HG03460 (cell line): ENCODE measurements around the gene ITPR2.
"Not testable (repeated sequence)": the region's sequence is repeated elsewhere in the genome, so short reads cannot be mapped to it uniquely, and the experiment has no call there.

Experiments
- ATAC-seq: cut with Tn5 transposase; IDR thresholded peaks from one replicate; pipeline ENCODE4 v1.9.1; 2021; ENCODE audit not compliant: unreplicated experiment

ITPR2 gene

GRCh38 chr12:26791301-26791791 lies 41.6 kb downstream of the ITPR2 start:
- peak; percentile 69 for ATAC-seq

- no peak for ATAC-seq
Measured at GRCh38 chr12:26790645-26790994, 42.4 kb downstream of the ITPR2 start.

- no peak for ATAC-seq
Measured at GRCh38 chr12:26789731-26790644, 43.0 kb downstream of the ITPR2 start.

- ATAC-seq, result no peak
Measured at GRCh38 chr12:26786865-26787514, 46.0 kb downstream of the ITPR2 start.

DNA sequence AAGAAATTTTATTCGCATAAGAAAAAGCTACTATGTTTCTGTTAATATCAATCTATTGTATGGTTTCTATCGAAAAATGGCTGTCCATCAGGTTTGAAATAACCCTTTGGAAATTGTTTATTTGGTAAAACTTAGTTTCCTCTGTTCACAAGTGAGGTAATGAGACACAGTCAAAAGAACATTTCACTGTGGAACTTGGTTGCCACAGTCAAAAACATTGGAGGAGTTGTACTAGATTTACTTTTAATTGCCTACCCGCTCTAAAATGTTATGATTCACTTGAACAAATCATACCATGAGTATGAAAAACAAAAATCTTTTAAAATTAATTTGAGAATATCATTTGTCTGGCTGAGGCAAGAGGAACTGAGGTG lies 46.5 kb downstream of the ITPR2 start:
- no peak for ATAC-seq

DNA sequence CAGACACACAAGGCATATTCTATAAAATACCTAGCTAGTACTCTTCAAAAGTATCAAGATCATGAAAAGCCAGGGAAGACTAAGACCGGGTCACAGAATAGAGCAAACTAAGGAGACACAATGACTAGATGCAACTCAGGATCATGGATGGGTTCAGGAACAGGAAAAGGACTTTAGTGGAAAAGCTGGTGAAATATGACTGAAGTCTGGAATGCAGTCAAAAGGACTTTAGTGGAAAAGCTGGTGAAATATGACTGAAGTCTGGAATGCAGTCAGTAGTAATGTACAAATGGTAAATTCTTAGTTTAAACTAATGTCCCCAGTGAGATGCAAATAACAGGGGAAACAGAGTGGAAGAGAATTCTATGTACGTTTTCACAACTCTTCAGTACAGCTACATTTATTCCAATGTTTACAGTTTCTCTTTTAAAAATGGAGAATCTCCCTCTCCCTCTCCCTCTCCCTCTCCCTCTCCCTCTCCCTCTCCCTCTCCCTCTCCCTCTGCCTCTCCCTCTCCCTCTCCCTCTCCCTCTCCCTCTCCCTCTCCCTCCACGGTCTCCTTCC lies 49.1 kb downstream of the ITPR2 start:
- ATAC-seq, result not testable (repeated sequence)

DNA sequence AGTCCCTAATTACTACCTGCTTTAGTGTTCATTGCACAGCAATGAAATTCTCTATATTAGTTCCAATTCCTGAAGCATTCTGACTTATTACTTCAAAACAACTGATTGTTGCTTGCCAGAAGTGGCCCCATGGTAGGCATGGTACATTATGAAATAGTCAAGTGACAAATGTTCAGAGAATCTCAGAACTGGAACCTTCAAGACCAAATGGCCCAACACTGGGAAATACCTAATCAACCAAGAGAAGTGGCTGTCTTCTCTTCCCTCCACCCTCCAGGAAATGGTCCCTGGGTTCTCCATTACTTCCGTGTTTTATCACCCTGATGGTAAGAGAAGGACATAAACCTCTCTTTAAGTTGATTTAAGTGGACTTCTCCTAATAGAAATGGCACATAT lies 49.9 kb downstream of the ITPR2 start:
- ATAC-seq, result no peak

- no peak for ATAC-seq
Measured at GRCh38 chr12:26782372-26783130, 50.4 kb downstream of the ITPR2 start.

DNA sequence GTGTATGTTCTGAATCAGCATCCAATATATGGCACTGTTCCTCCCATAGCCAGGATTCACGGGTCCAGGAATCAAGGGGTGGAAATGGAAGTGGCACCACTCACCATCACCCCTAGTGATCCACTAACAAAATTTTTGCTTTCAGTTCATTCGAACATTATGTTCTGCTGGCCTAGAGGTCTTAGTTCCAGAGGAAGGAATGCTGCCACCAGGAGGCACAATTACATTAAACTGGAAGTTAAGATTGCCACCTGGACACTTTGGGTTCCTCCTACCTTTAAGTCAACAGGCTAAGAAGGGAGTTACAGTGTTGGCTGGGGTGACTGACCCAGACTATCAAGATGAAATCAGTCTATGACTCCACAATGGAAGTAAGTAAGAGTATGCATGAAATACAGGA lies 52.3 kb downstream of the ITPR2 start:
- ATAC-seq, result not testable (repeated sequence)

DNA sequence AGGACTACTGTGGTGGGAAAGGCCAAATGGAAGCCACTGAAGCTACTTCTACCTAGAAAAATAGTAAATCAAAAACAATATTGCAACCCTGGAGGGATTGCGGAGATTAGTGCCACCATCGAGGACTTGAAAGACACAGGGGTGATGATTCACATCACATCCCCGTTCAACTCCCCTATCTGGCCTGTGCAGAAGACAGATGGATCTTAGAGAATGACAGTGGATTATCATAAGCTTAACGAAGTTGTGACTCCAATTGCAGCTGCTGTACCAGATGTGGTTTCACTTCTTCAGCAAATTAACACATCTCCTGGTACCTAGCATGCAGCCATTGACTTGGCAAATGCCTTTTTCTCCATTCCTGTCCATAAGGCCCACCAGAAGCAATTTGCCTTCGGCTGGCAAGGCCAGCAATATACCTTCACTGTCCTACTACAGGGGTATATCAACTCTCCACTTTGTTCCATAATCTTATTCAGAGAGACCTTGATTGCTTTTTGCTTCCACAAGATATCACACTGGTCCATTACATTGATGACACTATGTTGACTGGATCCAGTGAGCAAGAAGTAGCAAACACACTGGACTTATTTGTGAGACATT lies 54.7 kb downstream of the ITPR2 start:
- not testable (repeated sequence) for ATAC-seq

GRCh38 chr12:26777236-26777635 lies 55.8 kb downstream of the ITPR2 start:
- no peak for ATAC-seq

DNA sequence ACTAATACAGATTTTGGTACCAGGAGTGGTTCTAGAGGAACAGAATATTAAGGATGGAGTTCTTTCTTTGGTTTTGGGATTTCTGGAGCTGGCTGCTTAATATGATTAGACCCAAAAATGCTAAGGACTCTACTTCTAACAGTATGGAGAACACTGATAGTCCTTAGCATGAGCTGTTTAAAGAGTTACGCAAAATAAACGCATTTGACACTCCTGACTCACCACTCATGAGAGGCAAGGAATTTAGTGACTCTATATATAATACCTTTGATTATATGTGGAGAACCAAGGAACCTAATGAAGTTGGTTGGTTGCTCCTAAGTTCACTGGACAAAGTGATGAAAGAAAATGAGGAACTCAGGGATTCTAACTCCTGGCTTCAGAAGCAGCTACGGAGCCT lies 57.0 kb downstream of the ITPR2 start:
- not testable (repeated sequence) for ATAC-seq

GRCh38 chr12:26773313-26774104 lies 59.5 kb downstream of the ITPR2 start:
- no peak for ATAC-seq

DNA sequence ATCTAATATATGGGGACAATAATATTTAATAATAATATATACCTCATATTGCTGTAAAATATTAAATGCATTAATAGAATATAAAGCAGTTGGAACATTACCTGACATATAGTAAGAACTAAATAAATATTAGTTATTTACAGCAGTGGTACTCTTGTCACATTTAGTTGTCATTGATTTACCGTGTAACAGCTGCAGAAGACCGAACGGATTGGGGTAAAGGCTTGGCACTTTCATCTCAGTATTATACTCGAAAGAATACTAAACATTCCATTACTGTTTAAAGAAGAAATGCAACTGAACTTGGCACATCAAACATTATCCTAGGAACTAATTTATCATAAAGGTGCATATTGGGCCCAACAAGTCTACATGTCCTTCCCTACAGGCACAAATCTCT lies 61.1 kb downstream of the ITPR2 start:
- ATAC-seq, result no peak

DNA sequence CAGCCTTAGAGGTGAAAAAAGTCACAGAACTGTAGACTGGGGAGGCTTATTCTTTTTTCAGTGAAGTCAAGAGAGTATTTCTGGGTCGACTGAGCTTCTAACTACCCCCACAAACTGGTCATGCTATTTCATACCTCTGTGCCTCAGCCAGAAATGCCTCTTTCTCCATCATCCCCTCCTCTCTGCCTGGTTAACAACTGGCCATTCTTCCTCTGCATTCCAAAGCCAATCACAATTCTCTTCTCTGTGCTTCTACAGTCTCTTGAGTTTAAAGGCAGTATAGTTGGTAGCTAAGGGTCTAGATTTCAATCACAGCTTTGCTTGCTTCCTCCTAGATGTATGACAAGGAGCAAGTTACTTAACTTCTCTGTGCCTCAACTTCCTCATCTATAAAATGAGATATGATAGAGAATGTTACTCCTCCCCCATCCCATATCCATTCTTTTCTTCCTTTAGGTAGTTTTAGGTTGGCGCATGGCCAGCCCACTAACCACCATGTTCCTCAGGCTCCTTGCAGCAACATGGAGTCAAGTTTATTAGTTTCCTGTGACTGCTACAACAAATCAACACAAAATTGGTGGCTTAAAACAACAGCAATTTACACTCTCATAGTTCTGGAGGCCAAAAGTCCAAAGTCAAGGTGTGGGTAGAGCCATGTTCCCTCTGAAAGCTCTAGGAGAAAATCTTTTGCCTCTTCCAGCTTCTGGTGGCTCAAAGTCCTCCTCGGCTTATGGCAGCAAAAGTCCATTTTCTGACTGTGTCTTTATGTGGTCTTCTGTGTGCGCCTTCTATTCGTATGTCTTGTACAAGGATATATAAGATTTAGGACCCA lies 62.5 kb downstream of the ITPR2 start:
- no peak for ATAC-seq

DNA sequence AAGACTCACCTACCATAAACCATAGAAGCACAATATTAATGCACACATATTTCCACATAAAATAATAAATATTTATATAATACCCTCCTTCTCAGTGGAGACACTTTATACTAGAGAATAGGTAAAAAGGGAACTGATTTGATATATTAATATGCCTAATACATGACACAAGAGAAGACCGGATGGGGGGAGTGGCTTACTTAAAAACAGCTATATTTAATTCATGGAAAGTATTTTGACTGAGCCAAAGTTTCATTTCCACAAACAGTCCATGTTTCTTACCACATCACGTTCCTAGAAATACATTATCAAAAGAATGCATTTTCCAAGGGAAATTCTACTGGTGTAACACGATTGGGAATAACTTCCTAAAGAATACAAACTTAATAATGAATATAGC lies 63.4 kb downstream of the ITPR2 start:
- no peak for ATAC-seq

DNA sequence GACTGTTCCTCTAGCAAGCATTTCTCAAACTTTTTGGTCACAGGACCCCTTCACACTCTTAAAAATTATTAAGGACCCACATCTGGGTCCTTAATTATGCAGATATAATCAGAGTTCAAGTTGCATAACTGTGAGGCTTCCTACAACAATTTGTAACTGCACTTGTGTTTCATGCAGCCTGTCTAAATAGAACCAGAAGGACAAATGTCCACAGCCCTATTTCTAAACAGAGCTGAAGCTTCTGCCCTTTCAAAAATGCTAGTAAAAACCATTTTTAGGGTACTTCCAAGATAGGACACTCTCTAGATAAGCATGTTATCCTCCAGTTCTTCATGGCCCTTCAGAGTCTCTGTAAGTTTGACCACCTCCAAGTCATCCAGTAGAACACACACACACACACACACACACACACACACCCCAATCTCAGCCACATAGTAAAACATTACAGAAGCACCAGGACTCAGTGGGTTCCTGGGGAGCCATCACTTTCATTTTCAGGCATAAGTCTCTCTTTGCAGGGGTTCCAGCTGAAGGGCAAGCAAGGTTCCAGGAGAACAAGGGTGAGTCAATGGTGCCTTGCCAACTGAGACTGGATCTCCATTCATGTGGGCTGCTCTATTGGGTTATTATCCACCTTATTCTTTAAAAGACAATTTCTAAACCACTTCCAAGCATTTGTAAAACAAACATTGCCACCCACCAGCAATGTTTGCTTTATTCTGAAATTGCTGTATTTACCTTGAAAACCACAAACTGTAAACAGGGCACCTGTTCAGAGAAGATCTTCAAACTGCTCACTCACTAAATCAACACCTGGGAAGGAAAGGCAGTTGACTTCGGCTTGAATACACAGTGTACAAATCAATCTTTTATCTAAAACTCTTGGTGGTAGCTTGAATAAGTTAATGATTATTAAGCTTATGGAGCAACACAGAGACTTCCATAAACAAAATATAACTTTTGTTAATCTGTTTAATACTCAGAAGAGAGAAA lies 64.1 kb downstream of the ITPR2 start:
- ATAC-seq, result peak; percentile 62

DNA sequence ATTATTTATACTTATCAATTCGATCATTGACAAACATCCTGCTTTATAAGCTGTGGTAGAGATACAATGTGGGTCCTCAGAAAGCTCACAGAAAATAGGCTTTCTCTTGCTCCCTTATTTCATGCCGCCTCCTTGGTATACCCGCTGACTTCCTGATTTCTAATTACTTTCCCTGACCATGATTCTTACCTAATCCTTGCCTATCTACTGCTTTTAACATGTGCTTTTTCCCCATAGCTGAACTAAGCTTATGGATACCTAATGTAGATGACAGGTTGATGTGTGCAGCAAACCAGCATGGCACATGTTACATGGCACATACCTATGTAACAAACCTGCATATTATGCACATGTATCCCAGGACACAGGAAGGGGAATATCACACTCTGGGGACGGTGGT lies 65.1 kb downstream of the ITPR2 start:
- ATAC-seq, result no peak
